ENCODE data around the gene UBE2C. TPM values are rescaled to one million over a fixed set of nuclear protein-coding genes. Genes with fewer than 3 reads are reported as not detected.

Gene UBE2C
- total RNA-seq, 1 experiment from 2014 or later, result 249 TPM

DNA sequence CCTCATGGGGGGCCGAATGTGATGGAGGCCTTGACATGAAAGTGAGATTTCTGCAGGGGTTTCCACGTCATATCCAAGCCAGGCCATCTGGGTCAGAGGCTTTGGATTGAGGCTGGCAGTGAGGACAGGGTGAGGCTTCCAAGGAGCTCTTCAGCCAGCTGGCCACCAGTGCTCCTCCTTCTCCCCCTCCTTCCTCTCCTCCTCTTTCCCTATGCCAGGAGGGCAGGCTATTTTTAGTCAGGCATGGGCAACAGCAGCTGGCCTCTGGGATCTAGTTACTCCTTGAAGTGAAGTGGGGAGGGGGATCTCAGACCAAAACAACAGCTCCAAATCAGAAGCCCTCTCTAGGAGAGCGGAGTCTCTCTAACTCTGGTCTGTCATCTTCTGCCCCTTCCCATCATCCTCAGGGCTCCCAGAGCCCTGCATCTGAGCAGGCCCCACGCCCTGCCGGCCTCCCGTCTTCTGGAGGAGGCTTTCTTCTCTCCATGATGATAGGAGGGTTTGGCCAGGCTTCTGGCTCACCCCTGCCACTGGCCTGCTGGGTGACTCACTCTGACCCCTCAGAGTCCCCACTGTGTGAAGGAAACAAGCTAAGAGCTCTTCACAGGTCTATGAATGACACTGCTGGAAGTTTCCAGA, 14.1 kb downstream of the UBE2C start:
- Mint-ChIP-seq H3K27me3 (ENCODE audit: low read depth) (peaks cover 23% of the 10 kb centered on the region), H3K4me3 (no peak overlapping the region), H3K36me3 (no peaks in the 10 kb centered on the region), H3K4me1 (peaks cover 26% of the 10 kb centered on the region), H3K9me3 (no peaks in the 10 kb centered on the region), H3K27ac (peak overlapping the region; percentile 27)
- no peak for ATAC-seq
- CTCF ChIA-PET, result interaction anchor here (0.6 to 1.6 kb wide), 5 partner anchors 13 to 185 kb away, joined by 3 to 6 read pairs (median 5); no protein-coding TSS in a partner anchor
- no peak for TF ChIP-seq E2F1 (CRISPR knock-in tag; IDR thresholded peaks at IDR 0.05)
- TF ChIP-seq STAT6 (CRISPR knock-in tag; conservative IDR thresholded peaks at IDR 0.05; ENCODE audit: low read depth), result no peak
- no peak for TF ChIP-seq ATF3 (CRISPR knock-in tag; conservative IDR thresholded peaks at IDR 0.05)
- no peak for TF ChIP-seq FOXP1 (CRISPR knock-in tag; IDR thresholded peaks at IDR 0.05; ENCODE audit: borderline replicate concordance)
- no peak for TF ChIP-seq NR2C2 (CRISPR knock-in tag; IDR thresholded peaks at IDR 0.05)
- TF ChIP-seq PRDM15 (CRISPR knock-in tag; IDR thresholded peaks at IDR 0.05), result no peak
- TF ChIP-seq MAX (CRISPR knock-in tag; IDR thresholded peaks at IDR 0.05), result no peak
- TF ChIP-seq MYBL2 (CRISPR knock-in tag; IDR thresholded peaks at IDR 0.05), result no peak
- no peak for TF ChIP-seq CTCF (IDR thresholded peaks at IDR 0.05)
- no peak for TF ChIP-seq ZNF416 (CRISPR knock-in tag; IDR thresholded peaks at IDR 0.05)
- no peak for TF ChIP-seq ERG (CRISPR knock-in tag; IDR thresholded peaks at IDR 0.05)
- no peak for TF ChIP-seq SP1 (CRISPR knock-in tag; conservative IDR thresholded peaks at IDR 0.05)
- TF ChIP-seq, protein P1, sequence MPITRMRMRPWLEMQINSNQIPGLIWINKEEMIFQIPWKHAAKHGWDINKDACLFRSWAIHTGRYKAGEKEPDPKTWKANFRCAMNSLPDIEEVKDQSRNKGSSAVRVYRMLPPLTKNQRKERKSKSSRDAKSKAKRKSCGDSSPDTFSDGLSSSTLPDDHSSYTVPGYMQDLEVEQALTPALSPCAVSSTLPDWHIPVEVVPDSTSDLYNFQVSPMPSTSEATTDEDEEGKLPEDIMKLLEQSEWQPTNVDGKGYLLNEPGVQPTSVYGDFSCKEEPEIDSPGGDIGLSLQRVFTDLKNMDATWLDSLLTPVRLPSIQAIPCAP (CRISPR knock-in tag; IDR thresholded peaks at IDR 0.05), result no peak
- no peak for DNase-seq (ENCODE audit: low spot score)
- POLR2A ChIA-PET, result interaction anchor here (0.9 kb wide), 1 partner anchor 107 kb away, joined by 3 read pairs; no protein-coding TSS in a partner anchor
